Stimulated activated CD8-positive, alpha-beta memory T cell treated with anti-CD3 and anti-CD28 coated beads, Interleukin-2, amount 100 ng/mL, for 48 hours (primary cell): ENCODE measurements around the gene TSPO2.

Source experiments
- DNase-seq, 2 donors: peaks; one replicate each; pipeline ENCODE4 v3.0.0-alpha.2; 2020; ENCODE audit warnings: low read depth in 2 of 2

TSPO2 gene

GRCh38 chr6:41050536-41050935 is 8.3 kb downstream of the TSPO2 start:
- DNase-seq: no peak

DNA sequence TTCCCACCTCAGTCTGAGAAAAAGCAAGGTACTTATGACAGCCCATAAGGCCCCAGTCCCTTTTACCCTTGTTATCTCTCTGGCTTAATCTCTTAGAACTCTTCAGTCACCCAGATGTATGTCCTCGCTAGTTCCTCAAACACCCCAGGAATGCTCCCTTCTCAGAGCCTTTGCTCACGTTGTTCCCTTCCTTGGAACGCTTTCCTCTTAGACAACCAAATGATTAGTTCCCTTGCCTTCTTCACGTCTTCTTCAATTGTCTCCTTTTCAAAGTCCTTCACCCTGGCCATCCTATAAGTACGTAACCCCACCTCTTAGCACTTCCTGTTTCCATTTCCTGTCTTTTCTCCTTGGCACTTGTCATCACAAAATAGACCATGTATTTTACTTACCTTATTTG is 9.6 kb downstream of the TSPO2 start:
- no peak for DNase-seq

GRCh38 chr6:41053041-41053440 is 10.8 kb downstream of the TSPO2 start, which contains the start of gene APOBEC2:
TSS of gene APOBEC2 (plus strand) at chr6:41053202. CDS start at chr6:41053348, 146 bp downstream.
- DNase-seq: no peak

DNA sequence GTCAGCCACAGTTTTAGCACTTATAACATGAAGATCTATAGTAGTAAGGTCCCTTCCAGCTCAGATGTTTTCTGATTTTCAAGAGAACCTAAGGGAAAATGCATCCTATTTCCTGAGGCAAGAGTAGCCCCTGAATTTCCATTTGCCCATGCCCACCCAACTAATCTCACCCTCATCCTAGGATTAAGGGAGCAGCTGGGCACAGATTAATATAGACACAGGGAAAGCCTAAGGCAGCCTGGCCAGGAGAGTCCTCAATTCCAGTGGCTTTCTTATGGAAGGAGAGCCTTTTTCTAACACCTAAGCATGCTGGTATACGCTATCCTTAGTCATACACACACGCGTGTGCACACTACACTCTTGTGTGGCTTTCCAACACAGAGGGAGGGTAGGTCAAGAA is 12.2 kb downstream of the TSPO2 start:
- no peak for DNase-seq

GRCh38 chr6:41055149-41055548 is 12.9 kb downstream of the TSPO2 start:
- DNase-seq: no peak

DNA sequence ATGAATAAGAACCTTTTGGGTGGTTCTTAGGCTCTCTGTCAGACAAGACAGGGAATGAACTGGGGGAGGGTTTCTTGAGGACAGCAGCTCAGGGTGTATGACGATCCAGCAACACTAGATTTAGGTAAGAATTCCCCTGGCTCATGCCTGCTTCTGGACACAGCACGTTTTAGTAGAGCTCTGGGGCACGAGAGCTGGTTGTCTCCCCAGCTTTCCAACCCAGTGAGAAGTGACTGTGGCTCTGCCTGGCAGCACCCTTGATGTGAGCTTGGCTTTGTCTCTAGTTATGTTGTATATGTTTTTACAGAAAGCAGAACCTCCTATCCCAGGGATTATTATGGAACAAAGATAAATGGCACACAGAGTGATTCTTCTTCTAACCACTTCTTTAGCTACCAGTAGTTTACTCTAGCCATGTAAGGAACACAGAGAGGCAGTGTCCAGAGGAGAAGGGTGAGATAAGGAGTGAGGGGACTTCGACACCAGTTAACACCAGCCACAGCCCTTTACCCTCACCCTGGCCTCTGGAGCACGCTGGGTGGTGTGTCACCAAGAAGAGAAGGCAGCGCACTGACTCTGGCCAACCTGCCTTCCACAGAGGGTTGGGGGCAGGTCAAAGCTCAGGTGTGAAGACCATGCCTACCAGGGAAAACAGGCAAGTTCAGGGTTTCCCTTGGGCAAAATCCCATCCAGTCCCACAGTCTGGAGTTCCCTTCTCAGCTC is 14.7 kb downstream of the TSPO2 start:
- no peak for DNase-seq

DNA sequence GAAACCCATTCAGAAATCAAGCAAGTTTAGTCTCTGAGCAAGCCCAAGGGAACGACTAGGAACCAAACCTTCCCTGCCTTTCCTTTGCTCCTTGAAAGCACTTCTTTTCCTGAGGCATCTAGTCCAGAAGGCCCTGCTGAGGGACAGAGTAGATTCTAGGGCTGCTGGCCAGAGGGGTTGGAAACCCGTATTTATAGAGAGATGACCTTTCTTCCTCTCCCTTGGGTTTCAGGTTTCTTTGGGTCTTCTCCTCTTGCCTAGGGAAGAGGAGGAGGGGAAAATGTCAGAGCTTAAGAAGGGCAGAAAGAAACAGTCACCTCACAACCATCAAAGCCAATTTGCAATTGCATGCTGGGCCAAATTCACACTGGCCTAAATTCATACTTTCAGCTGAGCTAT is 16.5 kb downstream of the TSPO2 start:
- DNase-seq: no peak

- no peak for DNase-seq
Observed at GRCh38 chr6:41059556-41059955, 17.3 kb downstream of the TSPO2 start.

DNA sequence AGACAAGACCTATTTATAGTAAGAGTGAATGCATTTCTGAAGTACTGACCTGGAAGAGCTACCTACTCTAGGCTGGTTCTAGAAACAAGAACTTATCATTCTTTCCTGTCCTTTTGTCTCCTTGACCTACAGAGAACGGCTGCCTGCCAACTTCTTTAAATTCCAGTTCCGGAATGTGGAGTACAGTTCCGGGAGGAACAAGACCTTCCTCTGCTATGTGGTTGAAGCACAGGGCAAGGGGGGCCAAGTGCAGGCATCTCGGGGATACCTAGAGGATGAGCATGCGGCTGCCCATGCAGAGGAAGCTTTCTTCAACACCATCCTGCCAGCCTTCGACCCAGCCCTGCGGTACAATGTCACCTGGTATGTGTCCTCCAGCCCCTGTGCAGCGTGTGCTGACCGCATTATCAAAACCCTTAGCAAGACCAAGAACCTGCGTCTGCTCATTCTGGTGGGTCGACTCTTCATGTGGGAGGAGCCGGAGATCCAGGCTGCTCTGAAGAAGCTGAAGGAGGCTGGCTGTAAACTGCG is 19.0 kb downstream of the TSPO2 start:
- DNase-seq: no peak

DNA sequence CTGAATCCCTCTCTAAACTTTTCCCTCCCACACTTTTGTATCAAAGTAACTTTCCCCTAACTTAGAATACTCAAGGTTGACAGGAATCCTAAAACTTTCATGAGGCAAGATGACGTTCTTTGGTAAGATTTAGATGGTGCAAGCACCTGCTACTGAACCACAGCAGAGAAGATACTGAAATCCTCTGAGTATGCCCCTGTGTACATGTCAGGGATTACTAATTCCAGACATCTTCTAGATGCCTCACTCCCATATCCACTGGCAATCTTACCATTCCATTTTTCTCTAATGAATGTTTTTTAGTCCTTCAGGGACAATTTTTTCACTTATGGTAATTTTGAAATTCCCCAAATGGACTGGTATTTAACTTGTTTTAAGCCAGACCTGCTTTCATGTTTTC is 19.8 kb downstream of the TSPO2 start:
- no peak for DNase-seq

- DNase-seq: no peak
Observed at GRCh38 chr6:41063884-41064285, 21.6 kb downstream of the TSPO2 start.

DNA sequence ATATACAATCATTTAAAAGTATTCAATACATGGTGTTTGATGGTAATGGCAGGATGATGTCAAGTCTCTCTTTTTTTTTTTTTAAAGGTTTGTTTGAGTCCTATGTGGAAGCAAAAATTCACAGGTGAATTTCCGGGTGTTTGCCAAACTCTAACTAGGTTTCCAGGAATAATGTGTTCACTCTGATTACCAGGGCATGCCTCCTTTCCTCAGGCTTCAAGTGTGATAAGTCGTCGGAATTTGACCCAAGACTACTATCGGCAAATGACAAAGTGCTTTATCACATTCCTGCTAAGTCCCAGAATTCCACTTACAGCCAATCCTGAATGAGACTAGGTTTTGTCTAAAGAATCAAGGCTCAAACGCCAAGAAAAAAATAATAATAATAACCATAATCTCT is 22.6 kb downstream of the TSPO2 start:
- no peak for DNase-seq

DNA sequence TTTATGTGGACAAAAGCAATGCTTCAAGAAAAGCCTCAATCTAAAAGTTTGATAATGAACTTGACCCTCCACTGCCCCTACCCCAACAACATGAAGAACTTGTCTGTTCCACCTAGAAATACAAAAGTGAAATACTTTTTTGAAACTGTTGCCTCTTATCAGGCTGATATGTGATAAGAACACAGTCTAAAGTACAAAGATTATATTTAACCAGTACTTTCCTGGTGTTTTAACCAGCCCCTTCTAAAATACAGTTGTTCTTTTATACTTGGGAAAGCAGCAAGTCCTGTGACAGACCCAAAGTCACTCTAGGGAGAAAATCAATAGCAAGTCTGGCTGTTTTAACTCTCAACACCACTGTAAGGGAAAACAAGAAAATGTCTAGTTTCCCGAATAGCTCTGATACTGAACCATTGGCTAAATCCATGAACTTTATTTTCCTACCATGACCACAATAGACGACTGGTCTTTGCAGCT is 23.3 kb downstream of the TSPO2 start:
- no peak for DNase-seq

- DNase-seq: peak; percentile 29 to 36
Observed at GRCh38 chr6:41066867-41067304, 24.6 kb downstream of the TSPO2 start.

DNA sequence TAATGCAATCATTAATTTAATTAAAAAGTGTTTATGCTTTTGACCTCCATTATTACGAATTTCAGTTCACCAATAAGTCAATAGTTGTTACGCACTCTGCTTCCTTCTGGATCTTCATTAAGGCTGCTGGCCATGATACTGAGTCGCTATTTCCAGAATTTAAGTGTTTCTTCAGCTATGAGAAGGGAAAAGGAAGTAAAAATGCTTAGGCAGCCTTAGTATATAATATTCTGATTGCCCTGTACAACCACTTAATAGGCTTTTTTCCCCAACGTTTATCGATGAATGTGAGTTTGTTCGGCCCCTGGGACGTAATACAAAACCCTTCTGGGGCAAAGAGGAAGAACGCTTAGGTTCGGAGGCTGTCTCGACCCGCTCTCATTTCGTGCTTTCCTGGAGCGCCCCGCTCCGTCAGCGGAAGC is 29.2 kb downstream of the TSPO2 start:
- peak in 1 of 2 donors; percentile 49 for DNase-seq

DNA sequence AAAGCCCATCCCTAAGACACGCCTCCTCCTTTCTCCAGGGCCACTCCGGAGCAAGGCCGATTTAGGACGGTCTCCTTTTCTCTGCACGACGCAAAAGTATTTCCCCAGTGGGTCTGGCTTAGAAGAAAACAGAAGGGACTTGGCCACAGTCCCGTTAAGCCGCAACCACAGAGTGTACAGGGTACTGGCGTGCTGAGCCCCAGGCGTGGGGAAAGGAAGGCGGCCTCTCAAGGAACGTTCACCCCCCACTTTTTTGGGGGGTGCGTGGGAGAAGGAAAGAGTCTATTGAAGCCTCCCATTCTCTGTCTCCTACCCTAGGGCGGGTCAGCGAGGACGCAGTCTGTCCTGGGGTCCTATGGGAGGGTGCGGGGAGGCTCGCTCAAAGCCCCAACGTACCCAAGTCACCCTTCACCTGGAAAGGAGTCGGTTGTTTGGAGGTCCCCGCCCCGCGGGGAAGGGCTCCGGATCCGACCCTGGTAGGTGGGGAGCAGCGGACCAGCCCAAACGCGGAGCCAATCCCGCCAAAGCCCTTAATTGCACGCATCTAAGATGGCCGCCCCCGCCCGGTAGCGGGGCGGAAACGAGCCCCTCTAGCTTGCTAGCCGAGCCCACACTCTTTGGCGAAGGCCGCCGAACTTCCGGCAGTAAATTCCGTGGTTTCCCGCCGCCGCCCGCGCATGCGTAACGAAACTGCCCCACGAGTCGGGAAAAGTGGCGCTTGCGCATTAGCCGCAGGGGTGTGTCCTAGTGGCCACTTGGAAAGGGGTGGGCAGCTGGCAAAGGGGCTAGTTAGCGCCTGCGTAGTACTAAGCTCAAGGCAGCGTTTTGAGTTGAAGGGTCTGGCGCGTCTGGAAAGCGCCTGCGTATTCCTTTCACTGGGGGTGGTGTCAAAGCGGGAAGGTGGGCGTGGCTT is 29.9 kb downstream of the TSPO2 start, which contains the start of gene OARD1:
Gene OARD1 (minus strand): TSS at position 434 of the 913 bp plus-strand sequence. CDS start 722 bp downstream, outside the sequence.
- DNase-seq: peak; percentile 98 to 99

DNA sequence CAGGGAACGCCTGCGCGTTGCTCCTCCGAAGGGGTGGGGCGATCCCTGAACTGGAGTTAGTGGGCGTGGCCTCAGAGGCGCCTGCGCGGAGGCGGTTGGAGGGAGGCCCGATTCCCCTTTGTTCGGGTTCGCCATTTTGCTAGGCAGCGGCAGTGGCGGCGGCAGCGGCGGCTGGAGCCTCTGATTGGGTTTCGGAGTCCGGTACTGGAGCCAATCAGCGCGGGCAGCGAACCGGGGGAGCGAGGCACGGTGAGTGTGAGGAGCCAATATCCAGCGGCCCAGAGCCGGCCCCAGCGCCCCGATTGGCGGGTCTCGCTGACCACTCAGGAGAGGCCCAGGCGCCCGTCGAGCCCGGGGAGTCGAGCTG is 30.6 kb downstream of the TSPO2 start, which contains the start of gene NFYA:
Gene NFYA (plus strand): TSS at position 139 of the 367 bp plus-strand sequence. CDS start 6,116 bp downstream, outside the sequence.
- peak in 1 of 2 donors; percentile 99 for DNase-seq

DNA sequence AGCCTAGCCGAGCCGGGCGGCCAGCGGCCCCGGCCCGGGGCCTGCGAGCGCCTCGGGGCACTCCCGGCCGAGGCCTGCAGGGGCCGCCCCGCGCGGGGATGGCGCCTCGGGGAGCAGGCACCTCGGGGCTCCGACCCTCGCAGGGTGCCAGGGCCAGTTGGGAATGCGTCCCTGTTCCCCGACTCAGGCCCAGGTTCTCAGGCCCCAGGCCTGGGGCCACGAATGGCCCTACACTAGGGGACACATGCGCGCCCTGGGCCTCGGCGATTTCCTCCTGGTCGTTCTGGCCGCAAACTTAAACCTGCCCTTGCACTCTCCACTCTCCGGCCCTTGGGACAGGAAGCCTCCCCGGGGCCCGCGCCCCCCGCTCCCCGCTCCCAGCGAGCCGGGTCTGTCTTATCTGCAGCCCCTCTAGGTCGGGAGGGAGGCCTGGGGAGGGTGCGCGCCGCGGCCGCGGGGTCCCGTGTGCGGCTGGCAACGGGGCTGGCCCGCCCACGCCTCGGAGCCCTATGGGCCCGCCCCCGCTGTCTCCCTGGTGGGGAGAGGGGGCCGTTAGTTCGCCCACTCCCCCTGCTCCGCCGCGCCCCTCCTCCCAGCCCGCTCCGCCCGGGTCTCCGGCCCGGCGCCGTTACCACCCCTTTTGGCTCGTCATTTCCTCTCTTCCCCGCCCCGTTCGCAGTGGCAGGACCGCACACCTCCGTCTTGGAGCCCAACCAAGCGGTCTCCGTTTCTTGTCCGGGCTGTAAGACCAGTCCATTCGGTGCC is 31.1 kb downstream of the TSPO2 start:
- peak; percentile 75 to 76 for DNase-seq

- no peak for DNase-seq
Observed at GRCh38 chr6:41073968-41074691, 31.9 kb downstream of the TSPO2 start.

DNA sequence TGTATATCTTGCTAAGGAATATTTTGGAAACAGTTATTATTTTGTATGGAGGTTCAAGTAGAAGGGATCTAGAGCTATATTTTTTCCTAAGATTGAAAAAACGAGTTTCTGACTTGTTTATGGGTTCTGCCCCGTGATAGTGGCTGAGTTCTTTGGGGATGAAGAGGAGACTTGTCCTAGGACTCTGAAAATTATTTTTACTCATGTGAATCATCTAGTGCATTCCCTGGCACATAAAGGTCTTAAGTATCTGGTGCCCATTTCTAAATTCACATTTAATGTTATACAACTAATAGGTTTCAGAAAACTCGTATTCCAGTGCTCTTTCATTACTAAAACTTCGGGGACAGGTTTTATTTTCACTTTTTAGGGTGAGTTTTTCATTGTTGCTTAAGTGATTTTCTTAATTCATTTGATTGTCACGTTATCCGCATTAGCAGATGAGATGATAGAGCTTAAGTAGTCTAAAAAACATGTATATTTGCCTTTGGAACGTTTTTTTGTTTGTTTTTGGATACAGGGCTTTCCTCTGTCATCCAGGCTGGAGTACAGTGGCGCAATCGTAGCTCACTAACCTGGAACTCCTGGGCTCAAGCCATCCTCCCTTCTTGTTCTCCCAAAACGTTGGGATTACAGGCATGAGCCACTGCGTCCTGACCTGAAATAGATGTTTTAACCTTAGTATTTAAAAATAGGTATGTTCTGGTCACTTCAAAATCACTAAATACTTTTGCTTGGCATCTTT is 32.6 kb downstream of the TSPO2 start:
- no peak for DNase-seq
